Stimulated activated effector memory CD8-positive, alpha-beta T cell treated with anti-CD3 and anti-CD28 coated beads, Interleukin-12 subunit alpha, Interleukin-12 subunit beta, amount 100 ng/mL, for 72 hours (primary cell): ENCODE data around the gene FUT9.

Source experiments
- ATAC-seq: fragments of 150-1000 bp; cut with Tn5 transposase; 2 replicates; pipeline ENCODE4 v1.10.0; 2021
- DNase-seq, 2 donors: peaks; one replicate each; pipeline ENCODE4 v3.0.0; 2021 to 2022; ENCODE audit warnings: low spot score in 2 of 2
- H3K27ac Mint-ChIP-seq: one replicate; pipeline ENCODE4 v1.8.0; 2022; ENCODE audit warnings: mild to moderate bottlenecking, mixed read lengths
- H3K36me3 Mint-ChIP-seq: one replicate; pipeline ENCODE4 v1.8.0; 2022; ENCODE audit warnings: mild to moderate bottlenecking, mixed read lengths
- H3K4me1 Mint-ChIP-seq: one replicate; pipeline ENCODE4 v1.8.0; 2022; ENCODE audit warnings: mixed read lengths
- H3K4me3 Mint-ChIP-seq: one replicate; pipeline ENCODE4 v1.8.0; 2022; ENCODE audit warnings: mild to moderate bottlenecking, mixed read lengths
- H3K9me3 Mint-ChIP-seq: one replicate; pipeline ENCODE4 v1.8.0; 2022; ENCODE audit warnings: mixed read lengths

FUT9 gene

GRCh38 chr6:96022225-96022624, 6.5 kb downstream of the FUT9 start:
- H3K9me3 Mint-ChIP-seq = no peaks in the 10 kb centered on the region
- no peak for DNase-seq
- no peak overlapping the region for H3K4me3 Mint-ChIP-seq
- no peak for ATAC-seq
- H3K4me1 Mint-ChIP-seq = no peaks in the 10 kb centered on the region
- H3K27ac Mint-ChIP-seq = no peak overlapping the region
- no peaks in the 10 kb centered on the region for H3K36me3 Mint-ChIP-seq

DNA sequence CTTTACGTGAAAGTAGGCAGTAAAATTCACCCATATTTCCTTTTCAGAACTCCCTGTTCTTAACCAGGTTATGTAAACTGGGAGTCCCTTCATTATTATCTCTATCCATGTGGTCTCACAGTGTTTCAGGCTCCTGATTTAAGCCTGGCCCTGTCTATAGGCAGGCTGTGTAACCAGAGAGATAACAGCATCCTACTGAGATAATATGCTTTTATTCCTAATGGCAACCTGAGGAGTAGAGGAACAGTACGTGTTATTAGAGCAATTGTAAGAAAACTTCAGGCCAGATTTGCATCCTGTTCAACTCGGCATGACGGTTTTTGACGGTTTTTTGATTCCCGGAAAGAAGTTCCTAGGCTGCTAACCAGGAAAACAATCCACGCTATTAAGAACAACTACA, 16.9 kb downstream of the FUT9 start:
- no peak for ATAC-seq
- Mint-ChIP-seq H3K4me1 (no peaks in the 10 kb centered on the region), H3K9me3 (no peaks in the 10 kb centered on the region), H3K36me3 (no peaks in the 10 kb centered on the region), H3K4me3 (no peak overlapping the region), H3K27ac (no peak overlapping the region)
- no peak for DNase-seq

DNA sequence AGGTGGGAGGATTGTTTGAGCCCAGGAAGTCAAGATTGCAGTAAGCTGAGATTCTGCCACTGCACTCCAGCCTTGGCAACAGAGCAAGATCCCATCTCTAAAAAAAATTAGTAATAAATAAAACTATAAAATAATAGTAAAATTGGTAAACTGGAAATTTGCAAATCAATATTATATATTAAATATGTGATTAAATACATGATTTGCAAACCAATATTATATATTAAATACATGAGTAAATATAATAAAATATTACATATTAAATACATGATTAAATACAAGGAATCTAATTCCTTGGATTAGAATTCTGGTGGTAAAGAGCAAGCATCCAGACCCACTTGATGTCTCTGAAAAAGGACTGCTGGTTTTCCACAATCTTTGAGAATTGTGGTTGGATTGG, 35.8 kb downstream of the FUT9 start:
- no peaks in the 10 kb centered on the region for H3K4me1 Mint-ChIP-seq
- H3K36me3 Mint-ChIP-seq = no peaks in the 10 kb centered on the region
- DNase-seq (no peak), ATAC-seq (no peak)
- H3K9me3 Mint-ChIP-seq = peaks cover 3% of the 10 kb centered on the region
- H3K27ac Mint-ChIP-seq = no peak overlapping the region
- no peak overlapping the region for H3K4me3 Mint-ChIP-seq

DNA sequence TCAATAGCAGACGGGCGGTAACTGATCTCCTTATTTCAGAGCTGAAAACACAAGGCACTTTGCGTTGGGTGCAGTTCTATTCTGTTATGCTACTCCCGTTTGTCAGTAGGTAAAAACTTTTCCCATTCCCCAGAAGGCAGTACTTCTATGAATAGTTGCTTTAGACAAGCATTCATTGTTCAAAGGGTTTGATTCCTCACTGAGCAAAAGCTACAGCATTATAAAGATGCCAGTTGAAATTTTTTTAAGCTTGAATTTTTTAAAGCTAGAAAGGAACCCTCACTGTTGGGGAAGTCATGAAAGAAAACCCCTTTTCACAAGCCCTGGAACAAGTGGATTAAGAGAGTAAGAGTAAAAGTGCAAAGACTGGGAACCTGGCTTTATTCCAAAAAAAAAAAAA, 42.3 kb downstream of the FUT9 start:
- no peak overlapping the region for H3K27ac Mint-ChIP-seq
- H3K4me3 Mint-ChIP-seq = no peak overlapping the region
- no peaks in the 10 kb centered on the region for H3K4me1 Mint-ChIP-seq
- no peak for DNase-seq
- no peak for ATAC-seq
- no peaks in the 10 kb centered on the region for H3K36me3 Mint-ChIP-seq
- H3K9me3 Mint-ChIP-seq = no peaks in the 10 kb centered on the region

DNA sequence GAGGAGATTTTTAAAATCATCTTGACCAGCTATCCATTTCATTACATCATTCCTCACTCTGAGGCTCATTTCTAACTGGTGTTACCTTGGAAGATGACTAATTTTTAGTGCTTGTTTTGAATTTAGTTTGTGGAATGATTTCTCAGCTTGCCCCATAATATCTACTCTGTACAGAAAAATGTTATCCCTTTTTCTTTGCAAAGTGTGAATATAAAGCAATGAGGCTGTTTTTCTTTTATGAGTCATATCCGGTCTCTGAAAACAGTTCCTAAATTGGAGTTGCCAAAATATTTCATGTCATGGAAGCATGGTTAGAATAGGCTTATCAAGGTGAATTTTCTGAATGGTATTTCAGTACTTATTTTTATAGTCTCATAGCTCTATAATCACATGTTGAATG, 43.8 kb downstream of the FUT9 start:
- Mint-ChIP-seq H3K9me3 (no peaks in the 10 kb centered on the region), H3K4me3 (no peak overlapping the region), H3K27ac (no peak overlapping the region), H3K4me1 (no peaks in the 10 kb centered on the region), H3K36me3 (no peaks in the 10 kb centered on the region)
- no peak for ATAC-seq
- no peak for DNase-seq

GRCh38 chr6:96060249-96060648, 44.5 kb downstream of the FUT9 start:
- no peaks in the 10 kb centered on the region for H3K4me1 Mint-ChIP-seq

GRCh38 chr6:96065213-96065612, 49.4 kb downstream of the FUT9 start:
- ATAC-seq (no peak), DNase-seq (no peak)
- no peaks in the 10 kb centered on the region for H3K36me3 Mint-ChIP-seq
- no peak overlapping the region for H3K27ac Mint-ChIP-seq
- no peaks in the 10 kb centered on the region for H3K9me3 Mint-ChIP-seq
- H3K4me1 Mint-ChIP-seq = no peaks in the 10 kb centered on the region
- H3K4me3 Mint-ChIP-seq = no peak overlapping the region

More at GRCh38 chr6:96060249-96060648, 44.5 kb downstream of the FUT9 start:
- H3K36me3 Mint-ChIP-seq = no peaks in the 10 kb centered on the region
- no peak for ATAC-seq
- DNase-seq = no peak
- no peaks in the 10 kb centered on the region for H3K9me3 Mint-ChIP-seq
- H3K4me3 Mint-ChIP-seq = no peak overlapping the region
- H3K27ac Mint-ChIP-seq = no peak overlapping the region

DNA sequence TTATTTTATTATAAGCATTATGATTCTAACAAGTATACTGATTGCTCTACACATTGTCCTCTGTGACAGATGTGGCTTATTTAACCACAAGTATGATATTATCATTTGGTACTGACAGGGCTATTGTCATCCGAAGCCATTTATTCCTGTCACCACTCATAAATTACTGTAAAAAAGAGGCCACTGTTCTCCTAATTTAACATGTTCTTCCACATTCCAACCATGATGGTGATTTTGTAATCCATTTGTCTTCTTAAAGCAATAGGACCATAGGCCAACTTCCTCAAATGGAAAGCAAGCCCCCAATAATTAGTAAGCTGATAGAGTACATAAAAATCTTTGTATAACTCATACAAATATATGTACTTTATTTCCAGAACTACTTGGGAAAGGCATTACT, 50.6 kb downstream of the FUT9 start:
- no peak overlapping the region for H3K27ac Mint-ChIP-seq
- ATAC-seq (no peak), DNase-seq (no peak)
- no peaks in the 10 kb centered on the region for H3K36me3 Mint-ChIP-seq
- no peak overlapping the region for H3K4me3 Mint-ChIP-seq
- no peaks in the 10 kb centered on the region for H3K4me1 Mint-ChIP-seq
- no peaks in the 10 kb centered on the region for H3K9me3 Mint-ChIP-seq

DNA sequence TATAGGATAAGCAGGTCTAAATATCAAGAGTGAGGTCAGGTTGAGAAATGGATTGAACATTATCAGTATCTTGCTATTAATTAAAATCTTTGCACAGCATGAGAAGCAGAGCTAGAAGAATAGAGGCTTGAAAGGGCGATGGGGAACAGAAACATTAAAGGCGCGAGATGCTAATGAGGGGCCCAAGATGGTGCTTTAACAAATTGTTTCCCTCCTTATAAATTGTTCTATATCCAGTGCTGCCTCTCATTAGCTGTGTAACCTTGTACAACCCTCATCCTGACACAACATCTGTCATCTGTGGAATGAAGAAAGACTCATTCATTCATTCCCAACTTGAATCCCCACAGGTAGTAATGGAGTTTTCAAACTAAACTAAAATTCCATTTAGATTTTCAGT, 57.8 kb downstream of the FUT9 start:
- Mint-ChIP-seq H3K4me3 (no peak overlapping the region), H3K9me3 (no peaks in the 10 kb centered on the region), H3K27ac (no peak overlapping the region), H3K4me1 (no peaks in the 10 kb centered on the region), H3K36me3 (no peaks in the 10 kb centered on the region)
- ATAC-seq (no peak), DNase-seq (no peak)

DNA sequence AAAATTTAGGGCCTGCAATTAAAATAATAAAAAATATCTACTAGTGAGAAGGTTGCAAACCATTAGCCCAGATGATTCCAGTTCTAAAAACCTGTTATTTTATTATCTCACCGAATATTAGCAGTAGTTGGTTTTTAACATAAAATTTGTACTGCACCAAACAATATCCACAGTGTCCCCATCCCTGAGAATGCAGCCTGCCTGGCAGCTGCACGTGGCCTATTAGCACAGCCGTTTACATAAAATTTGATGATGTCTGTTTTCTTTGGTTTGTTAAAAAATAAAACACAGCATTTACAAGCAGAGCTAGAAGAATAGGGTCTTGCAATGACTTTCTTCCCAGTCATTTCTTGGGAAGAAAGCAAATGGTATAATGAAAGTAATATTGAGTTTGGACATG, 58.2 kb downstream of the FUT9 start:
- ATAC-seq = no peak
- no peaks in the 10 kb centered on the region for H3K9me3 Mint-ChIP-seq
- no peak overlapping the region for H3K27ac Mint-ChIP-seq
- no peak overlapping the region for H3K4me3 Mint-ChIP-seq
- no peaks in the 10 kb centered on the region for H3K4me1 Mint-ChIP-seq
- no peak for DNase-seq
- H3K36me3 Mint-ChIP-seq = no peaks in the 10 kb centered on the region

DNA sequence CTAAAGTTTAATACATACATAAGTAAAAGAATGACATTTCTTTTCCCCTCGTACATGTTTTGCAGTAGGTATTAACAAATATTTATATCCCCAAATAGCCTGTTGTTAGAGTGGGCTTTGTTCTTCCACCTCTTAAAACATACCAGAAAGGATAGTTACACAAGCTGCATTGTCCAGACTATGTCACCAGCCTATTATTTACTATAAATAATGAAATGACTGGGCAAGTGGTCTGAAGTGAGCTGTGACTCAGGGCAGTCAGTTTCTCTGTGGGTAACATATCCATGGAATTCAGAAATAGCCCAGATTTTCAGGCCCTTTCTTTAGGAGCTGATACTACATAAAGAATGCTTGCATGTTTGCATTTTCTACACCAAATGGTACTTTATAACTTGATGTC, 60.1 kb downstream of the FUT9 start:
- H3K4me1 Mint-ChIP-seq = no peaks in the 10 kb centered on the region
- H3K9me3 Mint-ChIP-seq = no peaks in the 10 kb centered on the region
- H3K36me3 Mint-ChIP-seq = no peaks in the 10 kb centered on the region
- no peak for DNase-seq
- no peak overlapping the region for H3K27ac Mint-ChIP-seq
- no peak overlapping the region for H3K4me3 Mint-ChIP-seq
- ATAC-seq = no peak

- Mint-ChIP-seq H3K9me3 (no peaks in the 10 kb centered on the region), H3K4me3 (no peak overlapping the region), H3K36me3 (no peaks in the 10 kb centered on the region), H3K4me1 (no peaks in the 10 kb centered on the region), H3K27ac (no peak overlapping the region)
- no peak for ATAC-seq
- no peak for DNase-seq
These were observed 71.0 kb downstream of the FUT9 start for GRCh38 chr6:96086745-96087144.

GRCh38 chr6:96089173-96089572, 73.4 kb downstream of the FUT9 start:
- ATAC-seq (no peak), DNase-seq (no peak)
- H3K4me3 Mint-ChIP-seq = no peak overlapping the region
- no peak overlapping the region for H3K27ac Mint-ChIP-seq
- no peaks in the 10 kb centered on the region for H3K4me1 Mint-ChIP-seq
- H3K9me3 Mint-ChIP-seq = no peaks in the 10 kb centered on the region
- H3K36me3 Mint-ChIP-seq = no peaks in the 10 kb centered on the region

DNA sequence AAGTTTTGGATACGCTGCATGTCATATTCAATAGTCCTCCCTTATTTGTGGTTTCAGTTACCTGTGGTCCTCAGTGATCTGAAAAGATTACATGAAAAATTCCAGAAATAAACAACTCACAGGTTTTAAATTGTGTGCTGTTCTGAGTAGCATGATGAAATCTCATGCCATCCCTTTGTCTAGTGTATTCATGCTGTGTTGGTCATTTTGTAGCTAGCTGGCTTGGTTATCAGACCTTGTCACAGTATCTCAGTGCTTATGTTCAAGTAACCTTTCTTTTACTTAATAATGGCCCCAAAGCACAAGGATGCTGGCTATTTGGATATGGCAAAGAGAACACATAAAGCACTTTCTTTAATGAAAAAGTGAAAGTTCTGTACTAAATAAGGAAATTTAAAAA, 78.3 kb downstream of the FUT9 start:
- no peak overlapping the region for H3K4me3 Mint-ChIP-seq
- no peak for ATAC-seq

DNA sequence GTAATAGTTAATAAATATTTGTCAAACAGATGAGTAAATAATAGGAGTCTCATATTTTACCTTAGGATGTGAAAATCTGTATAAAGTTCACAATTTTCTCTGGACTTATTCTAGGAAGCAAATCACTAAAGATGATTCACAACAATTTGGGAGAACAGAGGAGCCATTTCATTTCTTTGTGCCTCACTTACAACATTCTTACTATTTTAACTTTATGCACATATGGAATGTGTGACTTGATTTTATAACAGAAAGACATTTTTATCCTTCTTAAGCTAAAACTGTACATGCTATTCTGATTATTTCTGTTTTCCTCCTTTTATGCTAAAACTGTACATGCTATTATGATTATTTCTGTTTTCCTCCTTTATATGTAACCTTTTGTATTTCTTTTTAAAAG, 83.3 kb downstream of the FUT9 start:
- no peak for ATAC-seq
- no peaks in the 10 kb centered on the region for H3K9me3 Mint-ChIP-seq

More for the DNA sequence above, 78.3 kb downstream of the FUT9 start:
- no peak for DNase-seq
- Mint-ChIP-seq H3K9me3 (no peaks in the 10 kb centered on the region), H3K36me3 (no peaks in the 10 kb centered on the region), H3K27ac (no peak overlapping the region), H3K4me1 (no peaks in the 10 kb centered on the region)

DNA sequence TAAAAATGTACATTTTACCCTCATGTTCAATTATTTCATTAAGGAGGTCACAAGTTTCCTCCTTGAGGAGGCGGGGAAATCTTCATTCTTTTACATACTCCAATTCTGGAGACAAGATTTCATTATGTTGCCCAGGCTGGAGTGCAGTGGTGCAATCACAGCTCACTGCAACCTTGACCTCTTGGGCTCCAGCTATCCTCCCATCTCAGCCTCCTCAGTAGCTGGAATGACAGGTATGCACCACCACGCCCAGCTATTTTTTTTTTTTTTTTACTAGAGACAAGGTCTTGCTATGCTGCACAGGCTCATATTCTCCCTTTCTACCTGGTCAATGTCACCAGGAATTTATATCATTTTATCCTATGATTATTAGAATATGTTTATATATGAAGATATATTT, 85.8 kb downstream of the FUT9 start:
- no peak for ATAC-seq

More for the DNA sequence above, 83.3 kb downstream of the FUT9 start:
- H3K4me3 Mint-ChIP-seq = no peak overlapping the region
- no peaks in the 10 kb centered on the region for H3K36me3 Mint-ChIP-seq
- no peak overlapping the region for H3K27ac Mint-ChIP-seq
- no peak for DNase-seq
- no peaks in the 10 kb centered on the region for H3K4me1 Mint-ChIP-seq

DNA sequence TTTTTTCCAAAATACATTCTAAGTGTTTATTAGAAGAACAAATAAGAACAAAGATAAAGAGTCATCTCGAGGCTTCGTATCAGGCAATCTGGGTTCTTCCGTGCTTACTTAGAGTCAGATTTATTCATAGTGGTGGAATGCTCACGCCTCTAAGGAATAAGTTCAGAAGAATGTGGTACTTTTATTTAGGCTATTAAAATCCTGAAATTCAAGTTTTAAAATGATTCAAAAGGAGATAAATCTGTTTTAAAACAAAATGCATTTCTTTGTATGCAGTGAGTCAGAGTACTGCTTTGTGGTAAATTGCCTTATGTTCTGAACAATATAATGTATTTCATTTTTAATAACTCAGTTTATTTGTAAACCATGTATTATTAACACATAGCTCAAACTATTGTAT, 89.1 kb downstream of the FUT9 start:
- peaks cover 3% of the 10 kb centered on the region for H3K9me3 Mint-ChIP-seq
- no peak overlapping the region for H3K4me3 Mint-ChIP-seq
- no peak overlapping the region for H3K27ac Mint-ChIP-seq
- DNase-seq = no peak
- no peak for ATAC-seq
- H3K36me3 Mint-ChIP-seq = no peaks in the 10 kb centered on the region
- H3K4me1 Mint-ChIP-seq = no peaks in the 10 kb centered on the region

More for the DNA sequence above, 85.8 kb downstream of the FUT9 start:
- H3K4me1 Mint-ChIP-seq = no peaks in the 10 kb centered on the region
- H3K27ac Mint-ChIP-seq = no peak overlapping the region
- peaks cover 3% of the 10 kb centered on the region for H3K9me3 Mint-ChIP-seq
- H3K4me3 Mint-ChIP-seq = no peak overlapping the region
- H3K36me3 Mint-ChIP-seq = no peaks in the 10 kb centered on the region
- no peak for DNase-seq
